ENCODE measurements around the gene FGB. TPM values are rescaled to one million over a fixed set of nuclear protein-coding genes. Genes with fewer than 3 reads are reported as not detected.

FGB gene
- total and polyA plus RNA-seq, 8 donors = 0.31 to 22.8 (median 6.2) TPM; not detected in 5

GRCh38 chr4:154519214-154519613 is 43.6 kb upstream of the FGB start:
- no peak overlapping the region for H3K4me3 ChIP-seq

GRCh38 chr4:154521607-154522006 is 41.2 kb upstream of the FGB start:
- Histone ChIP-seq H3K9me3 (no peaks in the 10 kb centered on the region), H3K27me3 (peaks cover 0 to 16% (median 0%) of the 10 kb centered on the region in 3 donors), H3K4me3 (no peak overlapping the region), H3K27ac (no peak overlapping the region), H3K4me1 (no peaks in the 10 kb centered on the region), H3K36me3 (no peaks in the 10 kb centered on the region)
- intact Hi-C loops (cut with DNase I; ENCODE audit: low total_unique reads) = no loop called here
- no peak for DNase-seq
- TF ChIP-seq POLR2A (IDR thresholded peaks at IDR 0.05) = no peak
- TF ChIP-seq POLR2AphosphoS5 (IDR thresholded peaks at IDR 0.05) = no peak
- TF ChIP-seq EP300 (IDR thresholded peaks at IDR 0.05) = no peak
- no peak for TF ChIP-seq CTCF (IDR thresholded peaks at IDR 0.05)

More at GRCh38 chr4:154519214-154519613, 43.6 kb upstream of the FGB start:
- Histone ChIP-seq H3K36me3 (no peaks in the 10 kb centered on the region), H3K27me3 (peaks cover 0 to 10% (median 0%) of the 10 kb centered on the region in 3 donors), H3K27ac (no peak overlapping the region), H3K4me1 (no peaks in the 10 kb centered on the region), H3K9me3 (no peaks in the 10 kb centered on the region)
- TF ChIP-seq POLR2A (IDR thresholded peaks at IDR 0.05) (no peak), EP300 (IDR thresholded peaks at IDR 0.05) (no peak), POLR2AphosphoS5 (IDR thresholded peaks at IDR 0.05) (no peak), CTCF (IDR thresholded peaks at IDR 0.05) (no peak)
- 74 to 91% (median 84%) methylated on average over 4 of the region's 4 CpGs for WGBS, 5 donors
- intact Hi-C loops (cut with DNase I; ENCODE audit: low total_unique reads) = no loop called here
- no peak for DNase-seq

- intact Hi-C loops (cut with DNase I; ENCODE audit: low total_unique reads) = no loop called here
- Histone ChIP-seq H3K9me3 (no peaks in the 10 kb centered on the region), H3K4me1 (no peaks in the 10 kb centered on the region), H3K27ac (no peak overlapping the region), H3K36me3 (no peaks in the 10 kb centered on the region), H3K4me3 (no peak overlapping the region), H3K27me3 (peaks cover 0 to 20% (median 0%) of the 10 kb centered on the region in 3 donors)
- TF ChIP-seq POLR2AphosphoS5 (IDR thresholded peaks at IDR 0.05) = no peak
- TF ChIP-seq EP300 (IDR thresholded peaks at IDR 0.05) = no peak
- TF ChIP-seq CTCF (IDR thresholded peaks at IDR 0.05) = no peak
- no peak for TF ChIP-seq POLR2A (IDR thresholded peaks at IDR 0.05)
- no peak for DNase-seq
- 11 to 22% (median 14%) methylated on average over 2 of the region's 2 CpGs for WGBS, 5 donors
Observed at GRCh38 chr4:154526151-154526550, 36.7 kb upstream of the FGB start.

GRCh38 chr4:154527308-154527707 is 35.5 kb upstream of the FGB start:
- intact Hi-C loops (cut with DNase I; ENCODE audit: low total_unique reads) = no loop called here
- Histone ChIP-seq H3K27ac (no peak overlapping the region), H3K9me3 (no peaks in the 10 kb centered on the region), H3K4me3 (no peak overlapping the region), H3K36me3 (no peaks in the 10 kb centered on the region), H3K4me1 (no peaks in the 10 kb centered on the region), H3K27me3 (peaks cover 0 to 20% (median 0%) of the 10 kb centered on the region in 3 donors)
- 74 to 89% (median 86%) methylated on average over 4 of the region's 4 CpGs for whole genome bisulfite sequencing, 5 donors
- TF ChIP-seq POLR2AphosphoS5 (IDR thresholded peaks at IDR 0.05) (no peak), CTCF (IDR thresholded peaks at IDR 0.05) (no peak), POLR2A (IDR thresholded peaks at IDR 0.05) (no peak), EP300 (IDR thresholded peaks at IDR 0.05) (no peak)
- DNase-seq = no peak

All from stomach (tissue), 9 donors.